ENCODE data around the gene FREM2.

GRCh38 chr13:38902551-38902950 is 215.7 kb downstream of the FREM2 start:
- TF ChIP-seq, protein P1, sequence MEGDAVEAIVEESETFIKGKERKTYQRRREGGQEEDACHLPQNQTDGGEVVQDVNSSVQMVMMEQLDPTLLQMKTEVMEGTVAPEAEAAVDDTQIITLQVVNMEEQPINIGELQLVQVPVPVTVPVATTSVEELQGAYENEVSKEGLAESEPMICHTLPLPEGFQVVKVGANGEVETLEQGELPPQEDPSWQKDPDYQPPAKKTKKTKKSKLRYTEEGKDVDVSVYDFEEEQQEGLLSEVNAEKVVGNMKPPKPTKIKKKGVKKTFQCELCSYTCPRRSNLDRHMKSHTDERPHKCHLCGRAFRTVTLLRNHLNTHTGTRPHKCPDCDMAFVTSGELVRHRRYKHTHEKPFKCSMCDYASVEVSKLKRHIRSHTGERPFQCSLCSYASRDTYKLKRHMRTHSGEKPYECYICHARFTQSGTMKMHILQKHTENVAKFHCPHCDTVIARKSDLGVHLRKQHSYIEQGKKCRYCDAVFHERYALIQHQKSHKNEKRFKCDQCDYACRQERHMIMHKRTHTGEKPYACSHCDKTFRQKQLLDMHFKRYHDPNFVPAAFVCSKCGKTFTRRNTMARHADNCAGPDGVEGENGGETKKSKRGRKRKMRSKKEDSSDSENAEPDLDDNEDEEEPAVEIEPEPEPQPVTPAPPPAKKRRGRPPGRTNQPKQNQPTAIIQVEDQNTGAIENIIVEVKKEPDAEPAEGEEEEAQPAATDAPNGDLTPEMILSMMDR (IDR thresholded peaks at IDR 0.05; ENCODE audit: poor library complexity), result no peak
- TF ChIP-seq EZH2phosphoT487 (IDR thresholded peaks at IDR 0.05; ENCODE audit: low read depth, severe bottlenecking, unreplicated experiment) (no peak), EZH2 (IDR thresholded peaks at IDR 0.05; ENCODE audit: borderline replicate concordance) (no peak)

Measured in hepatocyte (in vitro differentiated cells).